Subcutaneous abdominal adipose tissue (tissue), 5 donors: ENCODE measurements around the gene TFAP2D.

Source experiments
- H3K27ac ChIP-seq: one replicate; pipeline ENCODE4 v1.7.0; 2013; ENCODE audit warnings: low read depth, mild to moderate bottlenecking, inconsistent platforms, low read length, moderate library complexity
- H3K27me3 ChIP-seq, 5 donors: one replicate each; pipeline ENCODE4 v1.7.0; 2013; ENCODE audit warnings: low read length in 5 of 5, inconsistent platforms in 1 of 5; ENCODE audit not compliant: control insufficient read depth in 5 of 5, insufficient read depth in 4 of 5
- H3K36me3 ChIP-seq, 5 donors: one replicate each; pipeline ENCODE4 v1.7.0; 2013; ENCODE audit warnings: low read length in 5 of 5; ENCODE audit not compliant: control insufficient read depth in 5 of 5, insufficient read depth in 5 of 5
- H3K4me1 ChIP-seq, 5 donors: one replicate each; pipeline ENCODE4 v1.7.0; 2013; ENCODE audit warnings: low read length in 5 of 5, mild to moderate bottlenecking in 3 of 5, moderate library complexity in 1 of 5; ENCODE audit not compliant: control insufficient read depth in 5 of 5, insufficient read depth in 5 of 5
- H3K4me3 ChIP-seq, 5 donors: one replicate each; pipeline ENCODE4 v1.7.0; 2013; ENCODE audit warnings: low read length in 5 of 5, low read depth in 1 of 5
- H3K9ac ChIP-seq, 5 donors: one replicate each; pipeline ENCODE4 v1.7.0; 2013; ENCODE audit warnings: low read length in 5 of 5, mild to moderate bottlenecking in 4 of 5, moderate library complexity in 3 of 5
- H3K9me3 ChIP-seq, 5 donors: one replicate each; pipeline ENCODE4 v1.7.0; 2013; ENCODE audit warnings: low read length in 5 of 5; ENCODE audit not compliant: control insufficient read depth in 5 of 5
- donor health status: healthy.
- donor health status: healthy.
- donor health status: healthy.
- donor health status: healthy.
- donor health status: healthy.

The TFAP2D gene

GRCh38 chr6:50713226-50713625 lies at the start of gene TFAP2D:
Gene TFAP2D, plus strand, starts transcription at chr6:50713526. Its CDS starts 530 bp downstream, at chr6:50714056.
- peaks cover 42 to 60% (median 52%) of the 10 kb centered on the region in 5 donors for H3K27me3 ChIP-seq
- peaks cover 0 to 3% (median 0%) of the 10 kb centered on the region in 5 donors for H3K9me3 ChIP-seq
- H3K27ac ChIP-seq = no peak within 1 kb of the TSS
- H3K36me3 ChIP-seq = no peaks in the 10 kb centered on the region
- no peak within 1 kb of the TSS for H3K4me3 ChIP-seq
- peaks cover 0 to 4% (median 0%) of the 10 kb centered on the region in 5 donors for H3K4me1 ChIP-seq
- H3K9ac ChIP-seq = no peak within 1 kb of the TSS

GRCh38 chr6:50663806-50664205 lies 49.5 kb upstream of the TFAP2D start:
- H3K36me3 ChIP-seq = no peaks in the 10 kb centered on the region
- H3K27me3 ChIP-seq = peaks cover 0 to 3% (median 0%) of the 10 kb centered on the region in 5 donors
- H3K9ac ChIP-seq = no peak overlapping the region
- H3K9me3 ChIP-seq = no peaks in the 10 kb centered on the region
- peaks cover 0 to 5% (median 0%) of the 10 kb centered on the region in 5 donors for H3K4me1 ChIP-seq
- no peak overlapping the region for H3K27ac ChIP-seq
- no peak overlapping the region for H3K4me3 ChIP-seq

- H3K4me1 ChIP-seq = peaks cover 0 to under 1% (median 0%) of the 10 kb centered on the region in 5 donors
- H3K36me3 ChIP-seq = no peaks in the 10 kb centered on the region
- no peak overlapping the region for H3K27ac ChIP-seq
Measured at GRCh38 chr6:50666089-50666488, 47.2 kb upstream of the TFAP2D start.

GRCh38 chr6:50681213-50681824 lies 32.0 kb upstream of the TFAP2D start:
- Histone ChIP-seq H3K27ac (no peak overlapping the region), H3K27me3 (no peaks in the 10 kb centered on the region), H3K9ac (no peak overlapping the region), H3K4me1 (no peaks in the 10 kb centered on the region), H3K4me3 (no peak overlapping the region), H3K36me3 (no peaks in the 10 kb centered on the region), H3K9me3 (no peaks in the 10 kb centered on the region)

More at GRCh38 chr6:50666089-50666488, 47.2 kb upstream of the TFAP2D start:
- H3K4me3 ChIP-seq = no peak overlapping the region
- H3K9ac ChIP-seq = no peak overlapping the region
- H3K27me3 ChIP-seq = peaks cover 0 to 3% (median 0%) of the 10 kb centered on the region in 5 donors
- H3K9me3 ChIP-seq = no peaks in the 10 kb centered on the region

- Histone ChIP-seq H3K27me3 (peaks cover 0 to 3% (median 0%) of the 10 kb centered on the region in 5 donors), H3K9ac (no peak overlapping the region), H3K4me3 (no peak overlapping the region), H3K4me1 (no peaks in the 10 kb centered on the region), H3K36me3 (no peaks in the 10 kb centered on the region), H3K27ac (no peak overlapping the region), H3K9me3 (no peaks in the 10 kb centered on the region)
Measured at GRCh38 chr6:50689210-50689609, 24.1 kb upstream of the TFAP2D start.

GRCh38 chr6:50691814-50692495 lies 21.4 kb upstream of the TFAP2D start:
- no peak overlapping the region for H3K27ac ChIP-seq
- H3K9ac ChIP-seq = no peak overlapping the region
- no peaks in the 10 kb centered on the region for H3K36me3 ChIP-seq
- no peaks in the 10 kb centered on the region for H3K4me1 ChIP-seq
- H3K9me3 ChIP-seq = no peaks in the 10 kb centered on the region
- H3K4me3 ChIP-seq = no peak overlapping the region
- peaks cover 0 to 3% (median 0%) of the 10 kb centered on the region in 5 donors for H3K27me3 ChIP-seq

GRCh38 chr6:50698546-50698945 lies 14.8 kb upstream of the TFAP2D start:
- H3K4me3 ChIP-seq = no peak overlapping the region
- no peaks in the 10 kb centered on the region for H3K36me3 ChIP-seq
- no peaks in the 10 kb centered on the region for H3K4me1 ChIP-seq
- peaks cover 0 to 3% (median 0%) of the 10 kb centered on the region in 5 donors for H3K27me3 ChIP-seq
- no peak overlapping the region for H3K9ac ChIP-seq
- H3K27ac ChIP-seq = no peak overlapping the region
- no peaks in the 10 kb centered on the region for H3K9me3 ChIP-seq

GRCh38 chr6:50699051-50699775 lies 14.1 kb upstream of the TFAP2D start:
- Histone ChIP-seq H3K9ac (no peak overlapping the region), H3K27me3 (no peaks in the 10 kb centered on the region), H3K27ac (no peak overlapping the region), H3K4me1 (no peaks in the 10 kb centered on the region), H3K36me3 (no peaks in the 10 kb centered on the region), H3K4me3 (no peak overlapping the region), H3K9me3 (no peaks in the 10 kb centered on the region)

- Histone ChIP-seq H3K27ac (no peak overlapping the region), H3K4me1 (peaks cover 4 to 24% (median 21%) of the 10 kb centered on the region in 5 donors), H3K9ac (no peak overlapping the region), H3K4me3 (no peak overlapping the region), H3K36me3 (no peaks in the 10 kb centered on the region), H3K9me3 (peaks cover 0 to 6% (median 0%) of the 10 kb centered on the region in 5 donors), H3K27me3 (peaks cover 15 to 21% (median 17%) of the 10 kb centered on the region in 5 donors)
Measured at GRCh38 chr6:50706575-50706974, 6.8 kb upstream of the TFAP2D start.

- Histone ChIP-seq H3K36me3 (no peaks in the 10 kb centered on the region), H3K4me3 (peak overlapping the region in 3 of 5 donors; percentile 36 to 53 (median 52)), H3K4me1 (peaks cover 4 to 24% (median 21%) of the 10 kb centered on the region in 5 donors), H3K27ac (no peak overlapping the region), H3K27me3 (peaks cover 21 to 27% (median 23%) of the 10 kb centered on the region in 5 donors), H3K9ac (no peak overlapping the region), H3K9me3 (peaks cover 0 to 6% (median 0%) of the 10 kb centered on the region in 5 donors)
Measured at GRCh38 chr6:50707191-50707590, 6.1 kb upstream of the TFAP2D start.
